Activated CD8-positive, alpha-beta T cell treated with anti-CD3 and anti-CD28 coated beads for 36 hours (primary cell): ENCODE measurements around the gene RELN. TPM values are rescaled to one million over a fixed set of nuclear protein-coding genes. Genes with fewer than 3 reads are reported as not detected.

Experiments used
- ATAC-seq: fragments of 200-7000 bp; cut with Tn5 transposase; one replicate; pipeline ENCODE4 v1.10.0; 2021; ENCODE audit warnings: mild to moderate bottlenecking, moderate library complexity
- CTCF ChIA-PET: fragments of 350-600 bp; sonication (Branson Sonifier 250); formaldehyde crosslinking; loops from one replicate; lab custom pipeline; 2021; ENCODE audit warnings: antibody characterized with exemption; lab: Charles Lee
- POLR2A ChIA-PET: fragments of 350-600 bp; sonication (Branson Sonifier 250); formaldehyde crosslinking; loops from one replicate; lab custom pipeline; 2021; ENCODE audit warnings: antibody characterized with exemption; lab: Charles Lee
- DNase-seq: peaks from one replicate; pipeline ENCODE4 v3.0.0-alpha.2; 2020
- H3K27ac Mint-ChIP-seq: one replicate; pipeline ENCODE4 v1.8.0; 2021; ENCODE audit warnings: mild to moderate bottlenecking, mixed read lengths
- H3K27me3 Mint-ChIP-seq: one replicate; pipeline ENCODE4 v1.8.0; 2021; ENCODE audit warnings: mixed read lengths
- H3K36me3 Mint-ChIP-seq: one replicate; pipeline ENCODE4 v1.8.0; 2021; ENCODE audit warnings: low read depth, mixed read lengths
- H3K4me1 Mint-ChIP-seq: one replicate; pipeline ENCODE4 v1.8.0; 2021; ENCODE audit warnings: low read depth, mixed read lengths
- H3K4me3 Mint-ChIP-seq: one replicate; pipeline ENCODE4 v1.8.0; 2021; ENCODE audit warnings: mild to moderate bottlenecking, moderate library complexity, mixed read lengths
- H3K9me3 Mint-ChIP-seq: one replicate; pipeline ENCODE4 v1.8.0; 2021; ENCODE audit warnings: mixed read lengths
- intact Hi-C: fragments of 100-400 bp; cut with micrococcal nuclease; formaldehyde crosslinking; loops from one replicate; pipeline ENCODE4 v1.10.0; 2022
- total RNA-seq, 2 experiments: library from RNA; stranded (reverse); gene quantifications; one replicate each; pipeline ENCODE4 v1.2.3, GENCODE V29; 2021
- TF ChIP-seq, protein P1 (sequence below): fragments of 200-600 bp; IDR thresholded peaks from one replicate; pipeline ENCODE4 v1.8.0; 2022; ENCODE audit warnings: antibody characterized with exemption, mild to moderate bottlenecking

The RELN gene
- total RNA-seq, 2 experiments from 2014 or later = not detected

GRCh38 chr7:103870664-103871063, 118.8 kb downstream of the RELN start:
- Mint-ChIP-seq H3K4me3 (no peak overlapping the region), H3K27ac (no peak overlapping the region), H3K9me3 (no peaks in the 10 kb centered on the region), H3K27me3 (no peaks in the 10 kb centered on the region), H3K36me3 (no peaks in the 10 kb centered on the region), H3K4me1 (no peaks in the 10 kb centered on the region)
- TF ChIP-seq, protein P1, sequence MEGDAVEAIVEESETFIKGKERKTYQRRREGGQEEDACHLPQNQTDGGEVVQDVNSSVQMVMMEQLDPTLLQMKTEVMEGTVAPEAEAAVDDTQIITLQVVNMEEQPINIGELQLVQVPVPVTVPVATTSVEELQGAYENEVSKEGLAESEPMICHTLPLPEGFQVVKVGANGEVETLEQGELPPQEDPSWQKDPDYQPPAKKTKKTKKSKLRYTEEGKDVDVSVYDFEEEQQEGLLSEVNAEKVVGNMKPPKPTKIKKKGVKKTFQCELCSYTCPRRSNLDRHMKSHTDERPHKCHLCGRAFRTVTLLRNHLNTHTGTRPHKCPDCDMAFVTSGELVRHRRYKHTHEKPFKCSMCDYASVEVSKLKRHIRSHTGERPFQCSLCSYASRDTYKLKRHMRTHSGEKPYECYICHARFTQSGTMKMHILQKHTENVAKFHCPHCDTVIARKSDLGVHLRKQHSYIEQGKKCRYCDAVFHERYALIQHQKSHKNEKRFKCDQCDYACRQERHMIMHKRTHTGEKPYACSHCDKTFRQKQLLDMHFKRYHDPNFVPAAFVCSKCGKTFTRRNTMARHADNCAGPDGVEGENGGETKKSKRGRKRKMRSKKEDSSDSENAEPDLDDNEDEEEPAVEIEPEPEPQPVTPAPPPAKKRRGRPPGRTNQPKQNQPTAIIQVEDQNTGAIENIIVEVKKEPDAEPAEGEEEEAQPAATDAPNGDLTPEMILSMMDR = no peak
- no peak for DNase-seq
- ChIA-PET CTCF (interaction anchor here (1.0 kb wide), 1 partner anchor 9 kb away, joined by 3 read pairs; no protein-coding TSS in a partner anchor), POLR2A (no interaction called here)
- no peak for ATAC-seq
- intact Hi-C loops = no loop called here

- CTCF ChIA-PET = no interaction called here
- no peaks in the 10 kb centered on the region for H3K9me3 Mint-ChIP-seq
- POLR2A ChIA-PET = no interaction called here
- H3K4me3 Mint-ChIP-seq = no peak overlapping the region
- H3K27me3 Mint-ChIP-seq = no peaks in the 10 kb centered on the region
- DNase-seq = no peak
- H3K36me3 Mint-ChIP-seq = no peaks in the 10 kb centered on the region
- TF ChIP-seq, protein P1 = no peak
- ATAC-seq = no peak
- intact Hi-C loops = no loop called here
- H3K27ac Mint-ChIP-seq = no peak overlapping the region
- no peaks in the 10 kb centered on the region for H3K4me1 Mint-ChIP-seq
These were observed 121.6 kb downstream of the RELN start for GRCh38 chr7:103867874-103868273.

- Mint-ChIP-seq H3K4me1 (no peaks in the 10 kb centered on the region), H3K27ac (no peak overlapping the region), H3K27me3 (peaks cover 1% of the 10 kb centered on the region), H3K4me3 (no peak overlapping the region), H3K9me3 (no peaks in the 10 kb centered on the region), H3K36me3 (no peaks in the 10 kb centered on the region)
- intact Hi-C loops = no loop called here
- POLR2A ChIA-PET = no interaction called here
- DNase-seq = no peak
- ATAC-seq = no peak
- CTCF ChIA-PET = no interaction called here
- TF ChIP-seq, protein P1 = no peak
These were observed 122.5 kb downstream of the RELN start for GRCh38 chr7:103866919-103867318.

GRCh38 chr7:103865442-103865841, 124.0 kb downstream of the RELN start:
- Mint-ChIP-seq H3K27ac (no peak overlapping the region), H3K9me3 (no peaks in the 10 kb centered on the region), H3K4me1 (no peaks in the 10 kb centered on the region), H3K4me3 (no peak overlapping the region), H3K27me3 (peaks cover 1% of the 10 kb centered on the region), H3K36me3 (no peaks in the 10 kb centered on the region)
- ChIA-PET CTCF (no interaction called here), POLR2A (no interaction called here)
- DNase-seq (no peak), ATAC-seq (no peak)
- intact Hi-C loops = no loop called here
- TF ChIP-seq, protein P1 = no peak

GRCh38 chr7:103862302-103863035, 127.0 kb downstream of the RELN start:
- H3K9me3 Mint-ChIP-seq = no peaks in the 10 kb centered on the region
- intact Hi-C loops = no loop called here
- CTCF ChIA-PET = no interaction called here

More at GRCh38 chr7:103862302-103863035, 127.0 kb downstream of the RELN start:
- Mint-ChIP-seq H3K36me3 (no peaks in the 10 kb centered on the region), H3K4me3 (no peak overlapping the region), H3K27ac (no peak overlapping the region), H3K4me1 (no peaks in the 10 kb centered on the region), H3K27me3 (peaks cover 3% of the 10 kb centered on the region)
- POLR2A ChIA-PET = no interaction called here
- ATAC-seq (no peak), DNase-seq (no peak)
- TF ChIP-seq, protein P1 = no peak
